OCI-LY7 (cell line): ENCODE data around the gene GPSM1. TPM values are rescaled to one million over a fixed set of nuclear protein-coding genes. Genes with fewer than 3 reads are reported as not detected.
A peak's percentile ranks its signal among the peaks of the same experiment; 100 is the strongest.

Experiments
- BruUV-seq: library from RNA; stranded (reverse); fragments of 400-500 nt; replicated peaks from 2 replicates; lab custom pipeline; 2021; lab: Mats Ljungman, UMichigan
- CTCF ChIA-PET: fragments of 300-600 bp; sonication (Branson Sonifier 250); formaldehyde crosslinking; loops from one replicate; lab custom pipeline; 2022; ENCODE audit warnings: antibody characterized with exemption; ENCODE audit not compliant: unreplicated experiment; lab: Charles Lee
- POLR2A ChIA-PET: fragments of 300-600 bp; sonication (Branson Sonifier 250); formaldehyde crosslinking; loops from one replicate; lab custom pipeline; 2022; ENCODE audit warnings: antibody characterized with exemption; lab: Charles Lee
- DNase-seq: peaks from one replicate; pipeline ENCODE4 v3.0.0-alpha.2; 2015; ENCODE audit warnings: low spot score
- H2AFZ ChIP-seq: fragments of 200-600 bp; sonication (generic), shearing (Covaris generic); 2 replicates; pipeline ENCODE4 v1.6.1; 2014; ENCODE audit warnings: mild to moderate bottlenecking, antibody characterized with exemption, low read length, moderate library complexity
- H3K27ac ChIP-seq: fragments of 200-600 bp; sonication (generic); 2 replicates; pipeline ENCODE4 v1.5.1; 2014; ENCODE audit warnings: mixed run types, low read depth, mild to moderate bottlenecking, moderate library complexity, low read length, inconsistent platforms; ENCODE audit not compliant: poor library complexity, severe bottlenecking
- H3K36me3 ChIP-seq: fragments of 200-600 bp; sonication (generic); 2 replicates; pipeline ENCODE4 v1.6.1; 2014; ENCODE audit warnings: mild to moderate bottlenecking, antibody characterized with exemption, low read length, moderate library complexity, mixed read lengths; ENCODE audit not compliant: insufficient read depth
- H3K4me1 ChIP-seq: fragments of 200-600 bp; sonication (generic); 2 replicates; pipeline ENCODE4 v1.5.1; 2014; ENCODE audit warnings: mild to moderate bottlenecking, low read length; ENCODE audit not compliant: insufficient read depth, poor library complexity, severe bottlenecking
- H3K4me2 ChIP-seq: fragments of 200-600 bp; sonication (generic); 2 replicates; pipeline ENCODE4 v1.6.1; 2014; ENCODE audit warnings: mild to moderate bottlenecking, low read length
- H3K4me3 ChIP-seq: fragments of 200-600 bp; sonication (generic); 2 replicates; pipeline ENCODE4 v1.5.1; 2014; ENCODE audit warnings: mild to moderate bottlenecking, low read depth, low read length; ENCODE audit not compliant: poor library complexity, severe bottlenecking
- H3K79me2 ChIP-seq: fragments of 200-600 bp; sonication (generic); 2 replicates; pipeline ENCODE4 v1.6.1; 2016; ENCODE audit warnings: low read depth, mild to moderate bottlenecking, low read length, moderate library complexity, mixed read lengths; ENCODE audit not compliant: insufficient read depth
- H3K9me2 ChIP-seq: fragments of 200-600 bp; sonication (generic); 2 replicates; pipeline ENCODE4 v1.6.1; 2016; ENCODE audit warnings: mild to moderate bottlenecking, low read length, mixed read lengths; ENCODE audit not compliant: insufficient read depth
- H3K9me3 ChIP-seq: fragments of 200-600 bp; sonication (generic); 2 replicates; pipeline ENCODE4 v1.6.1; 2014; ENCODE audit warnings: mild to moderate bottlenecking, mixed run types, low read length, mixed read lengths
- H4K20me1 ChIP-seq: fragments of 200-600 bp; sonication (generic); 2 replicates; pipeline ENCODE4 v1.6.1; 2014; ENCODE audit warnings: mild to moderate bottlenecking, antibody characterized with exemption, low read length, moderate library complexity, mixed read lengths; ENCODE audit not compliant: insufficient read depth
- CTCF ChIP-seq: fragments of 200-600 bp; sonication (generic); conservative IDR thresholded peaks from 2 replicates; pipeline ENCODE4 v1.5.1; 2014; ENCODE audit warnings: mild to moderate bottlenecking, antibody characterized with exemption, low read length, moderate library complexity, mixed read lengths
- EZH2phosphoT487 ChIP-seq: fragments of 200-600 bp; sonication (generic); IDR thresholded peaks from 2 replicates; pipeline ENCODE4 v1.6.1; 2018; ENCODE audit warnings: low read depth, borderline replicate concordance, mild to moderate bottlenecking, mixed run types, antibody characterized with exemption, low read length, moderate library complexity, mixed read lengths
- intact Hi-C: fragments of 100-400 bp; cut with micrococcal nuclease; formaldehyde crosslinking; loops from one replicate; pipeline ENCODE4 v1.10.0; 2022; ENCODE audit not compliant: unreplicated experiment
- total RNA-seq, 2 experiments: library from RNA; depleted of rRNA in 1 of 2; stranded (reverse); fragments of >200 nt in 1 of 2; shearing (Covaris generic) in 1 of 2; gene quantifications; 2 replicates each; pipeline ENCODE4 v1.2.3, GENCODE V29; 2014 to 2022

Gene GPSM1
- total RNA-seq, 2 experiments from 2014 or later: not detected

- DNase-seq: peak; percentile 82
- Histone ChIP-seq H3K9me3 (no peaks in the 10 kb centered on the region), H3K4me2 (peak overlapping the region; percentile 54), H3K36me3 (no peaks in the 10 kb centered on the region), H3K9me2 (no peaks in the 10 kb centered on the region), H2AFZ (no peak overlapping the region), H3K4me3 (peak overlapping the region; percentile 52), H3K79me2 (no peaks in the 10 kb centered on the region), H4K20me1 (no peaks in the 10 kb centered on the region), H3K27ac (no peak overlapping the region), H3K4me1 (no peaks in the 10 kb centered on the region)
- ChIA-PET POLR2A (no interaction called here), CTCF (no interaction called here)
- TF ChIP-seq CTCF (0 out of 2 replicates have a peak, but pooled peaks have one; percentile 21), EZH2phosphoT487 (no peak)
- intact Hi-C loops: no loop called here
- no TSS peak for BruUV-seq
Measured at GRCh38 chr9:136342181-136343120, 15.1 kb downstream of the GPSM1 start.

GRCh38 chr9:136343121-136343883 is 16.0 kb downstream of the GPSM1 start:
- Histone ChIP-seq H4K20me1 (no peaks in the 10 kb centered on the region), H3K9me3 (no peaks in the 10 kb centered on the region), H3K4me1 (no peaks in the 10 kb centered on the region), H2AFZ (no peak overlapping the region), H3K4me3 (peak overlapping the region; percentile 52), H3K79me2 (no peaks in the 10 kb centered on the region), H3K27ac (no peak overlapping the region), H3K9me2 (no peaks in the 10 kb centered on the region), H3K4me2 (peak overlapping the region; percentile 54; the same call in 1 of the 2 replicates), H3K36me3 (no peaks in the 10 kb centered on the region)
- no TSS peak for BruUV-seq
- TF ChIP-seq CTCF: no peak
- no peak for TF ChIP-seq EZH2phosphoT487
- ChIA-PET POLR2A (no interaction called here), CTCF (no interaction called here)
- intact Hi-C loops: no loop called here
- no peak for DNase-seq
